ENCODE data around the gene ZNF649. TPM values are rescaled to one million over a fixed set of nuclear protein-coding genes. Genes with fewer than 3 reads are reported as not detected.
A peak's percentile ranks its signal among the peaks of the same experiment; 100 is the strongest.

ZNF649 gene
- total RNA-seq = 10 to 100 TPM; 14.3 to 15.3 TPM
- 1 to 10 TPM; 1.5 to 8.5 TPM for polyA plus RNA-seq
- long read RNA-seq, donor 1, transcript ZNF649-201 (5 exons, 3,197 nt) = major isoform, 22 of 27 reads
- long read RNA-seq, donor 1, partial matches to known transcripts = 0 of 27 reads
- long read RNA-seq, donor 1, other reads (novel, unspliced or antisense) = 5 of 27 reads
- long read RNA-seq, donor 2, transcript ZNF649-201 (5 exons, 3,197 nt) = major isoform, 8 of 8 reads
- long read RNA-seq, donor 2, partial matches to known transcripts = 0 of 8 reads
- long read RNA-seq, donor 2, other reads (novel, unspliced or antisense) = 0 of 8 reads

- 0% methylated on average over 43 of the region's 43 CpGs for WGBS, 2 donors
Observed at GRCh38 chr19:51904331-51905165, at the start of gene ZNF649. TSS of gene ZNF649 (minus strand) at chr19:51905017. CDS start at chr19:51900107, 4,910 bp downstream.

GRCh38 chr19:51948975-51949374, 44.2 kb upstream of the ZNF649 start:
- Histone ChIP-seq H3K4me3 (ENCODE audit: low read length in 2 of 2) (no peak overlapping the region), H3K4me1 (ENCODE audit: control insufficient read depth in 1 of 2, insufficient read depth in 2 of 2, low read length in 2 of 2) (no peaks in the 10 kb centered on the region), H3K27ac (ENCODE audit: low read depth in 1 of 2, low read length in 2 of 2) (no peak overlapping the region), H3K9me3 (ENCODE audit: control insufficient read depth, low read length) (peaks cover 31% of the 10 kb centered on the region), H3K36me3 (ENCODE audit: control insufficient read depth in 1 of 2, insufficient read depth in 2 of 2, low read length in 1 of 2) (peaks cover 13 to 16% of the 10 kb centered on the region in 2 donors), H3K27me3 (ENCODE audit: control insufficient read depth in 1 of 2, insufficient read depth in 2 of 2, low read length in 1 of 2) (no peaks in the 10 kb centered on the region)
- ATAC-seq (ENCODE audit: low FRiP score) (peak; percentile 72), DNase-seq (peak; percentile 58 to 80)
- intact Hi-C loops (cut with DNase I) = no loop called here
- 9 to 11% methylated on average over 25 of the region's 25 CpGs for WGBS, 2 donors

More at GRCh38 chr19:51904331-51905165, at the start of gene ZNF649:
- Histone ChIP-seq H3K36me3 (ENCODE audit: control insufficient read depth in 1 of 2, insufficient read depth in 2 of 2, low read length in 1 of 2) (peaks cover 5 to 8% of the 10 kb centered on the region in 2 donors), H3K4me1 (ENCODE audit: control insufficient read depth in 1 of 2, insufficient read depth in 2 of 2, low read length in 2 of 2) (peaks cover 0 to 2% of the 10 kb centered on the region in 2 donors), H3K27me3 (ENCODE audit: control insufficient read depth in 1 of 2, insufficient read depth in 2 of 2, low read length in 1 of 2) (no peaks in the 10 kb centered on the region), H3K4me3 (ENCODE audit: low read length in 2 of 2) (peak within 1 kb of the TSS; percentile 65 to 91), H3K27ac (ENCODE audit: low read depth in 1 of 2, low read length in 2 of 2) (peak within 1 kb of the TSS in 1 of 2 donors; percentile 13), H3K9me3 (ENCODE audit: control insufficient read depth, low read length) (peaks cover 15% of the 10 kb centered on the region)
- DNase-seq (peak; percentile 88 to 95), ATAC-seq (ENCODE audit: low FRiP score) (peak; percentile 97)
- intact Hi-C loops (cut with DNase I) = no loop called here

- intact Hi-C loops (cut with DNase I) = no loop called here
- WGBS, 2 donors = 82 to 95% methylated on average over 1 of the region's 1 CpG
- no peak for ATAC-seq (ENCODE audit: low FRiP score)
- no peak for DNase-seq
- no peak overlapping the region for H3K4me3 ChIP-seq (ENCODE audit: low read length in 2 of 2)
- H3K36me3 ChIP-seq (ENCODE audit: control insufficient read depth in 1 of 2, insufficient read depth in 2 of 2, low read length in 1 of 2) = peaks cover 25 to 39% of the 10 kb centered on the region in 2 donors
- H3K27me3 ChIP-seq (ENCODE audit: control insufficient read depth in 1 of 2, insufficient read depth in 2 of 2, low read length in 1 of 2) = no peaks in the 10 kb centered on the region
- H3K4me1 ChIP-seq (ENCODE audit: control insufficient read depth in 1 of 2, insufficient read depth in 2 of 2, low read length in 2 of 2) = no peaks in the 10 kb centered on the region
- peaks cover 36% of the 10 kb centered on the region for H3K9me3 ChIP-seq (ENCODE audit: control insufficient read depth, low read length)
- H3K27ac ChIP-seq (ENCODE audit: low read depth in 1 of 2, low read length in 2 of 2) = no peak overlapping the region
Observed at GRCh38 chr19:51946602-51947001, 41.8 kb upstream of the ZNF649 start.

GRCh38 chr19:51944798-51945552, 40.2 kb upstream of the ZNF649 start:
- intact Hi-C loops (cut with DNase I) = no loop called here
- DNase-seq (no peak), ATAC-seq (ENCODE audit: low FRiP score) (no peak)
- Histone ChIP-seq H3K4me1 (ENCODE audit: control insufficient read depth in 1 of 2, insufficient read depth in 2 of 2, low read length in 2 of 2) (no peaks in the 10 kb centered on the region), H3K27ac (ENCODE audit: low read depth in 1 of 2, low read length in 2 of 2) (no peak overlapping the region), H3K9me3 (ENCODE audit: control insufficient read depth, low read length) (peaks cover 42% of the 10 kb centered on the region), H3K36me3 (ENCODE audit: control insufficient read depth in 1 of 2, insufficient read depth in 2 of 2, low read length in 1 of 2) (peaks cover 35 to 55% of the 10 kb centered on the region in 2 donors), H3K4me3 (ENCODE audit: low read length in 2 of 2) (peak overlapping the region in 1 of 2 donors; percentile 15), H3K27me3 (ENCODE audit: control insufficient read depth in 1 of 2, insufficient read depth in 2 of 2, low read length in 1 of 2) (no peaks in the 10 kb centered on the region)
- WGBS, 2 donors = 92 to 94% methylated on average over 7 of the region's 7 CpGs

- DNase-seq (no peak), ATAC-seq (ENCODE audit: low FRiP score) (no peak)
- Histone ChIP-seq H3K36me3 (ENCODE audit: control insufficient read depth in 1 of 2, insufficient read depth in 2 of 2, low read length in 1 of 2) (peaks cover 47 to 74% of the 10 kb centered on the region in 2 donors), H3K27ac (ENCODE audit: low read depth in 1 of 2, low read length in 2 of 2) (no peak overlapping the region), H3K27me3 (ENCODE audit: control insufficient read depth in 1 of 2, insufficient read depth in 2 of 2, low read length in 1 of 2) (no peaks in the 10 kb centered on the region), H3K4me3 (ENCODE audit: low read length in 2 of 2) (no peak overlapping the region), H3K9me3 (ENCODE audit: control insufficient read depth, low read length) (peaks cover 41% of the 10 kb centered on the region), H3K4me1 (ENCODE audit: control insufficient read depth in 1 of 2, insufficient read depth in 2 of 2, low read length in 2 of 2) (no peaks in the 10 kb centered on the region)
- WGBS, 2 donors = 96 to 99% methylated on average over 2 of the region's 2 CpGs
- intact Hi-C loops (cut with DNase I) = no loop called here
Observed at GRCh38 chr19:51938936-51939335, 34.1 kb upstream of the ZNF649 start.

GRCh38 chr19:51931921-51932320, 27.1 kb upstream of the ZNF649 start:
- no peaks in the 10 kb centered on the region for H3K4me1 ChIP-seq (ENCODE audit: control insufficient read depth in 1 of 2, insufficient read depth in 2 of 2, low read length in 2 of 2)
- DNase-seq (no peak), ATAC-seq (ENCODE audit: low FRiP score) (no peak)
- H3K27me3 ChIP-seq (ENCODE audit: control insufficient read depth in 1 of 2, insufficient read depth in 2 of 2, low read length in 1 of 2) = no peaks in the 10 kb centered on the region
- peaks cover 21% of the 10 kb centered on the region for H3K9me3 ChIP-seq (ENCODE audit: control insufficient read depth, low read length)
- no peak overlapping the region for H3K4me3 ChIP-seq (ENCODE audit: low read length in 2 of 2)
- intact Hi-C loops (cut with DNase I) = no loop called here
- 88 to 92% methylated on average over 8 of the region's 8 CpGs for WGBS, 2 donors
- H3K36me3 ChIP-seq (ENCODE audit: control insufficient read depth in 1 of 2, insufficient read depth in 2 of 2, low read length in 1 of 2) = peaks cover 18 to 28% of the 10 kb centered on the region in 2 donors
- H3K27ac ChIP-seq (ENCODE audit: low read depth in 1 of 2, low read length in 2 of 2) = no peak overlapping the region

- Histone ChIP-seq H3K27me3 (ENCODE audit: control insufficient read depth in 1 of 2, insufficient read depth in 2 of 2, low read length in 1 of 2) (no peaks in the 10 kb centered on the region), H3K36me3 (ENCODE audit: control insufficient read depth in 1 of 2, insufficient read depth in 2 of 2, low read length in 1 of 2) (peaks cover under 1 to 2% of the 10 kb centered on the region in 2 donors), H3K4me1 (ENCODE audit: control insufficient read depth in 1 of 2, insufficient read depth in 2 of 2, low read length in 2 of 2) (no peaks in the 10 kb centered on the region), H3K27ac (ENCODE audit: low read depth in 1 of 2, low read length in 2 of 2) (no peak overlapping the region), H3K4me3 (ENCODE audit: low read length in 2 of 2) (peak overlapping the region; percentile 88), H3K9me3 (ENCODE audit: control insufficient read depth, low read length) (peaks cover 7% of the 10 kb centered on the region)
- WGBS, 2 donors = 31 to 32% methylated on average over 13 of the region's 13 CpGs
- intact Hi-C loops (cut with DNase I) = loop anchor here (1.0 to 10.0 kb wide), 2 partner anchors 57 to 121 kb away; partner anchors contain the start of gene ZNF350 (in 1 of the 2)
- DNase-seq (no peak), ATAC-seq (ENCODE audit: low FRiP score) (no peak)
Observed at GRCh38 chr19:51927859-51928258, 23.0 kb upstream of the ZNF649 start.
